DMS 273 treated with DMSO at 0.1 percent for 48 hours (cell line): ENCODE measurements around the gene EEF1A2.

ENCODE experiments used
- DNase-seq: peaks from one replicate; lab custom pipeline; 2025; lab: John Stamatoyannopoulos, UW

The EEF1A2 gene

GRCh38 chr20:63499338-63499969, 571 bp upstream of the EEF1A2 start:
- DNase-seq: no peak

DNA sequence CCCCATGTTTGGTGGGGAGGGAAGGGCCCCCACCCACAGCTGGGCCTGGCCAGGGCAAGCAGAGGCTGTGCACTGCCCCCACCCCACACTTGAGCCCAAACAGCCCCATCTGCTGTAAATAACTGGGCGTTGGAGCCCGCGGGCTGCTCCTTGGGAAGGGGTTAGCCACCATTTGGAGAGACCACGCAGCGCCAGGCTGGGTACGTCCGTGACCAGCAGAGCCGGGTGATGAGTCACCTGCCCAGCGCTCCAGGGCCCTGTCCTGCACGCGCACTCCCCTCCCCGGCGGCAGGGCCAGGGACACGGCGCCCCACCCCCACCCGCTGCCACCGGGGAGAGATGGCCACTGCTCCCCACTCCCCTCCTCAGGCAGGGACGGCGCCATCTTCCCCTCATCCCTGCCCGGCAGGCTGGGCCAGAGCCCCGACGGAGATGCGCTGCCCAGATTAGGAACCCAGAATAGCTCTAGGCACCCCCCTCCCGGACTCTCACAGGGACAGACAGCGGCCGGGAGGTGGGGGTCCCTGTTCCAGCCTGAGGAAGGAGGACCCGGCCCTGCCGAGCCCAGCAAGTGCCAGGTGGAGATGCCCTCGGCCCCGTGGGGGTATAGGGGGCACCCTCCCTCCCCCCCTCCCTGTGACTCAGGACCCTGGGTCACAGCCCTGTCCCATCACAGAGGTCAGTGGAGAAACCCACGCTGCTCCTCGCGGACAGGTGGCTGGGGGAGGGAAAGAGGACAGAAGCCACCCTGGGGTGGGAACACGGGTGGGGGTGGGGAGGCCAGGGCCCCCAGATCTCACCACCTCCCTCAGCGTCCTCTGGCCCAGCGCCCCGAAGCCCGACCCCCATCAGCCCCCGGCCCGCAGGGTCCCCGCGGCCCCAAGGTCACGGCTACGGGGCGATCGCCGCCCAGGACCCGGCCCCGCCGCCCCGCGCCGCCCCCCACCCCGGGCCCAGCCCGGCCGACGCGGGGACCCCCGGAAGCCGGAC, 642 bp downstream of the EEF1A2 start:
- DNase-seq: no peak

DNA sequence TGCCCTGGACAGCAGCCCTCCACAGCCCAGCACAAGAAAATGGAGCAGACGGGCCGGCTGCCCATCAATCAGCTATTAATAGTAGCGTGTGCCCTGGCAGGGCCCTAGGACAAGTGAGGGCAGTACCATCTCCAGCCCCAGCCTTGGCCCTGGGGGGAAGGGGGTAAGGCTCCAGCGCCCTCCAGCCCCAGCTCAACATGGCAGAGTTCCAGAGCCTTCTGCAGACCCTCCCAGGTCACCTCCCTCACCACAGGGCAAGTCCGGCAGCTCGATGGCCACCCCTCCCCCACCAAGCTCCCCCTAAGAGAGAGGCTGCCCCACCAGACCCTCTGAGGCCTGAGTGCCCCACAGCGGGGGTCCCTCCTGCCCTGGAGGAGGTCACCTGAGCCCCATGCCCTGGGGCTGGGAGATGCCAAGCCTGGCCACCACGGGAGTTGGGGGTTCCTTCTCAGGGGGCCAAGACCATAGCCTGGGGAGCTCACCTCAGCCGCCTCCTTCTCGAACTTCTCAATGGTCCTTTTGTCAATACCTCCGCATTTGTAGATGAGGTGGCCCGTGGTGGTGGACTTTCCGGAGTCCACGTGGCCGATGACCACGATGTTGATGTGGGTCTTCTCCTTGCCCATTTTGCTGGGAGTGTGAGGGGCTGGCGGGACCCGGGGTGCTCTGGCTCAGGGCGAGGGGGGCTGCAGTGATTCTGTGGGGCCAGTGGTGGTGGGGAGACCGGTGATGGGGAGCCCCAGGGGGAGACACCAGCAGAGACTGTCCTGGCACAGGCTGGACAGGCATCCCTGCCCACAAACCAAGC, 1.5 kb downstream of the EEF1A2 start:
- DNase-seq: no peak

DNA sequence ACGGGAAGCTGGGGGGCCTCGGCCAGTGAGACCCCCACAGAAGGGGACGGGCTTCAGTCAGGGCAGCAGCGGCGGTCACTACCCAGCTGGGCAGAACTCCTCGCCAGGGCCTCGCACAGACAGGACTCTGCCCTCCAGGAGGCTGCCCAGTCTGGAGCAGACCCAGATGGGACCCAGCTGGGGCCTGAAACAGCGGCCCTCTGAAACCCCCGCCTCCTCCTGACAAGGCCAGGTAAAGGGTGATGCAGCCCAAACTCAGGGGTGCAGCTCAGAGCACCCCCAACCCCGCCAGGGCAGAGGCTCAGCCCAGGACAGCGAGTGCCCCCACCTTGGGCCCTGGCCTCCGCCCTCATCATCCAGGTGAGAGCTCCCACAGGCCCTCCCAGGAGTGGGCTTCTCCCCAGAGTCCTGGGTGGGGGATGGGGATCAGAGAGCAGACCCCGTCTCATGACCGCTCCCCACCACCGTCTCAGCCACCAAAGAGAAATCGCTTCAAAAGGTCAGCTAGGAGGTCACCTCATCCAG, 2.2 kb downstream of the EEF1A2 start:
- DNase-seq: no peak

GRCh38 chr20:63495741-63496595, 2.9 kb downstream of the EEF1A2 start:
- no peak for DNase-seq

- DNase-seq: no peak
These were observed 3.6 kb downstream of the EEF1A2 start for GRCh38 chr20:63495167-63495720.

GRCh38 chr20:63494420-63495166, 4.3 kb downstream of the EEF1A2 start:
- no peak for DNase-seq

- no peak for DNase-seq
These were observed 4.8 kb downstream of the EEF1A2 start for GRCh38 chr20:63494084-63494419.

DNA sequence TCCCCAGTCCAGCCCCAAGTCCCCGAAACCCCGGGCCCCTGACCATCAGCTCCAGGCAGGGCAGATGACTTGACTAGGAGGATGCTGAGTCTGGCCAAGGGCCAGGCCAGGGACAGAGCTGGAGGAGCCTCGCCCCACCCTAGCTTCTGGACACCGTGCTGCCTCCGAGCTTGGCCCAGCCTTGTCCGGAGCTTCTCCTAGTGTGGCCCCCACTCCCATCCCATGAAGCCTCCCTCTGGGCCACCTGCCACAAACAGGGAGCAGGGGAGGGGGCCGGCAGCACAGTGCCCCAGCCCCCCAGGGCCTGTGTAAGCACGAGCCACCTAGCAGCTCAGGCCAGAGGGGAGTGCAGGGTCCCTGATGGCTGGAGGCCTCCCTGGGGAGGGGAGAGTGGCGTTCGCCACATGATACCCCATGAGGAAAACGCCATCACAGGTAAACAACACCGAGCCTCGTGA, 5.3 kb downstream of the EEF1A2 start:
- no peak for DNase-seq

- DNase-seq: no peak
These were observed 5.9 kb downstream of the EEF1A2 start for GRCh38 chr20:63492982-63493381.

- no peak for DNase-seq
These were observed 6.4 kb downstream of the EEF1A2 start for GRCh38 chr20:63492518-63492917.

- no peak for DNase-seq
These were observed 7.2 kb downstream of the EEF1A2 start for GRCh38 chr20:63491635-63492230.

DNA sequence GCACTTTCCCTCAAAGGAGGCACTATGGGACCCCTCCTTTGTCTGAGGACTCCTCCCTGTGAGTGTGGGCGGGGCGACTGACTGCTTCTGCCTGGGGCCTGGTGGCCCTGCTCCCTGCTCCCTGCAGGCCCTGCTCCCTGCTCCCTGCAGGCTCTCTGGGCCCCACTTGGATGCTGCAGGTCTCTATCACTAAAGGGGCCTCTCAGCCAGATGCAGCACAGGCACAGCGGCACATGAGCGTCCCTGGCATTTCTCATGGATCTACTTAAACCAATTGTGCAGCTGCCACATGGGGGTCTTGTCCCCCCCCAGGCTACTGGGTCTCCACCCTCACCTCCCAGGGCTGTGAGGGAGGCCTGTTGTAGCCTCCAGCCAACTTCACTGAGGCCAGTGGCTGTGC, 7.8 kb downstream of the EEF1A2 start:
- no peak for DNase-seq

- DNase-seq: no peak
These were observed 8.5 kb downstream of the EEF1A2 start for GRCh38 chr20:63490416-63490815.

GRCh38 chr20:63488315-63489251, 10.3 kb downstream of the EEF1A2 start:
- no peak for DNase-seq

DNA sequence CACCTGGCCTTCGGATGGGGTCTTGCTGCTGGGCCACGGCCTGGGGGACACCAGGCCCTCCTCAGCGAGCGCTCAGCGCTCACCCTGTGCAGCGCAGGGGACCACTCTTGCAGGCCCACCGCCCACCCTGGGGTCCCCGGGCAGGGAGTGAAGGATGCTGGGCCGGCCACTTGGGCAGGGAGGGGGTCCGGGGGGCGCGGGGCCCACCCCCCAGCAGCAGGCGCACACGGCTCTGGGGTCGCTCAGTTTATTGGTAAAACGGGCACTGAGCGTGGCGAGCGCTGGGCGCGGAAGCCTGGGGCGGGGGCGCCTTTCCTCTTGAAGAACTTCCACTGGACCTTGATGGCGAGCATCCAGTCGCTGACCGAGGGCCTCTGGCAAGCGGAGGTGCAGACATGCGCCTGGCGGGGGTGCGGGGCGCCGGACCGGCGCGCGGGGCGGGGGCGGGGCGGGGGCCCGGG, 11.1 kb downstream of the EEF1A2 start:
- no peak for DNase-seq

- DNase-seq: no peak
These were observed 11.6 kb downstream of the EEF1A2 start for GRCh38 chr20:63487116-63487764.

GRCh38 chr20:63486300-63486855, 12.5 kb downstream of the EEF1A2 start:
- DNase-seq: no peak
